Osteocyte (in vitro differentiated cells): ENCODE data around the gene DDC. TPM values are rescaled to one million over a fixed set of nuclear protein-coding genes. Genes with fewer than 3 reads are reported as not detected.

ENCODE experiments used
- DNase-seq: peaks from one replicate; pipeline ENCODE4 v3.0.0; 2021; ENCODE audit warnings: mixed read lengths; ENCODE audit not compliant: unreplicated experiment; ENCODE audit errors: extremely low spot score
- H3K27ac Mint-ChIP-seq: one replicate; pipeline ENCODE4 v1.8.0; 2021; ENCODE audit warnings: mild to moderate bottlenecking, mixed read lengths; ENCODE audit not compliant: unreplicated experiment
- H3K27me3 Mint-ChIP-seq: one replicate; pipeline ENCODE4 v1.8.0; 2021; ENCODE audit warnings: mixed read lengths; ENCODE audit not compliant: unreplicated experiment
- H3K36me3 Mint-ChIP-seq: one replicate; pipeline ENCODE4 v1.8.0; 2021; ENCODE audit warnings: mixed read lengths; ENCODE audit not compliant: unreplicated experiment
- H3K4me1 Mint-ChIP-seq: one replicate; pipeline ENCODE4 v1.8.0; 2021; ENCODE audit warnings: mixed read lengths; ENCODE audit not compliant: unreplicated experiment
- H3K4me3 Mint-ChIP-seq: one replicate; pipeline ENCODE4 v1.8.0; 2021; ENCODE audit warnings: mild to moderate bottlenecking, moderate library complexity, mixed read lengths; ENCODE audit not compliant: unreplicated experiment
- H3K9me3 Mint-ChIP-seq: one replicate; pipeline ENCODE4 v1.8.0; 2021; ENCODE audit warnings: mixed read lengths; ENCODE audit not compliant: unreplicated experiment
- total RNA-seq: library from RNA; stranded (reverse); gene quantifications from 2 replicates; pipeline ENCODE4 v1.2.1, GENCODE V29; 2021
- TF ChIP-seq, protein P1 (sequence below): fragments of 200-600 bp; sonication (generic); IDR thresholded peaks from 2 replicates; pipeline ENCODE4 v1.5.0; 2021; ENCODE audit warnings: antibody characterized with exemption, mild to moderate bottlenecking, moderate library complexity

DDC gene
- total RNA-seq, 1 donor from 2014 or later: not detected

DNA sequence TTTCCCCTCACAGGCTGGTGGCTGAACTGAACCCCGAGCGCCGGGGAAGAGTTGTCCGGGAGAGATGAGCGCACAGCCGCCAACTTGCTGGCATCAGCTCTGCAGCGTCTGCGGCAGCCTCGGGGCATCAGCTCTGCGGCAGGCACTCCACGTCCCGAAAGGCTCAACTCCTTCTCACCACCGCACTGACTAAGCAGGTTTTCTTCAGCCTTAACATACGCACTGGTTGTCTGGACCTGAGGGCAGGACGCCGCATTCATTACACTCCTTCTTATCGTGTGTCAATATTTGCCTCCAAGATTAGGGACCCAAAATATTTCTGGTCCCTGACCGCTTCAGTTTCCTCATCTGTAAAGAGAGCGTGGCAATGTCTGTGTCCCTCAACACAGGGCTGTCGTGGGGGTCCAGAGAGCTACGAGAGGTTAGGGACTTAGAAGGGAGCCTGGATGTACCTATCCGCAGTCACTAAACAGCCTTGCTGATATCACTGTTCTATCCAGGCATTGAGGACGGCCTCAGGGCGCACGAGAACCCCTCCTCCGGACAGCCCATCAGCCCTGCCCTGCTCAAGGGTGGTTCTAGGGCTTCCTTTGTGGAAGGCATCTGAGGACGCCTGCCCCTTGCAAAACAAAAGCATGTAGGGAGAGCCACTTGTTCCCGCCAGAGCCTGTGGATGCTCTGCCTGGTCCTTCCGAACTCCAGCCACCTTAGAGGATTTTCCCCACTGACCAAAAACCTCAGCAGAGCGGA lies 72.3 kb downstream of the DDC start:
- TF ChIP-seq, protein P1, sequence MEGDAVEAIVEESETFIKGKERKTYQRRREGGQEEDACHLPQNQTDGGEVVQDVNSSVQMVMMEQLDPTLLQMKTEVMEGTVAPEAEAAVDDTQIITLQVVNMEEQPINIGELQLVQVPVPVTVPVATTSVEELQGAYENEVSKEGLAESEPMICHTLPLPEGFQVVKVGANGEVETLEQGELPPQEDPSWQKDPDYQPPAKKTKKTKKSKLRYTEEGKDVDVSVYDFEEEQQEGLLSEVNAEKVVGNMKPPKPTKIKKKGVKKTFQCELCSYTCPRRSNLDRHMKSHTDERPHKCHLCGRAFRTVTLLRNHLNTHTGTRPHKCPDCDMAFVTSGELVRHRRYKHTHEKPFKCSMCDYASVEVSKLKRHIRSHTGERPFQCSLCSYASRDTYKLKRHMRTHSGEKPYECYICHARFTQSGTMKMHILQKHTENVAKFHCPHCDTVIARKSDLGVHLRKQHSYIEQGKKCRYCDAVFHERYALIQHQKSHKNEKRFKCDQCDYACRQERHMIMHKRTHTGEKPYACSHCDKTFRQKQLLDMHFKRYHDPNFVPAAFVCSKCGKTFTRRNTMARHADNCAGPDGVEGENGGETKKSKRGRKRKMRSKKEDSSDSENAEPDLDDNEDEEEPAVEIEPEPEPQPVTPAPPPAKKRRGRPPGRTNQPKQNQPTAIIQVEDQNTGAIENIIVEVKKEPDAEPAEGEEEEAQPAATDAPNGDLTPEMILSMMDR: no peak
- Mint-ChIP-seq H3K36me3 (no peaks in the 10 kb centered on the region), H3K4me1 (no peaks in the 10 kb centered on the region), H3K27ac (no peak overlapping the region), H3K27me3 (peaks cover 36% of the 10 kb centered on the region), H3K9me3 (no peaks in the 10 kb centered on the region), H3K4me3 (no peak overlapping the region)
- no peak for DNase-seq

DNA sequence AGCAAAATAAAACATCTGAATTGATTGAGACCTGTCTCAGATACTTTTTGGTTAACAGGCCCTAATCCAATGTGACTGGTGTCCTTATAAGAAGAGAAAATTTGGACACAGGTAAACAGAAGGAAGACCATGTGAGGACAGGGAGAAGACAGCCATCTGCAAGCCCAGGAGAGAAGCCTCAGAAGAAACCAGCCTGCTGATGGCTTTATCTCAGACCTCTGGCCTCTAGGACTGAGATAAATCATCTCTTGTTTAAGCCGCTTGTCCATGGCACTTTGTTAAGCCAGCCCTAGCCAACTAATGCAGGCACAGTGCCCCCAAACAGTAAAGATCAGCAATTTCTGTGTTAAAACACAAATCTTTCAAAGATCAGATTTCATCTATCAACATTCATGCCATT lies 73.3 kb downstream of the DDC start:
- no peaks in the 10 kb centered on the region for H3K36me3 Mint-ChIP-seq
- no peak overlapping the region for H3K27ac Mint-ChIP-seq
- H3K9me3 Mint-ChIP-seq: no peaks in the 10 kb centered on the region
- no peaks in the 10 kb centered on the region for H3K4me1 Mint-ChIP-seq
- H3K27me3 Mint-ChIP-seq: peaks cover 31% of the 10 kb centered on the region
- TF ChIP-seq, protein P1: no peak
- no peak overlapping the region for H3K4me3 Mint-ChIP-seq
- DNase-seq: no peak

DNA sequence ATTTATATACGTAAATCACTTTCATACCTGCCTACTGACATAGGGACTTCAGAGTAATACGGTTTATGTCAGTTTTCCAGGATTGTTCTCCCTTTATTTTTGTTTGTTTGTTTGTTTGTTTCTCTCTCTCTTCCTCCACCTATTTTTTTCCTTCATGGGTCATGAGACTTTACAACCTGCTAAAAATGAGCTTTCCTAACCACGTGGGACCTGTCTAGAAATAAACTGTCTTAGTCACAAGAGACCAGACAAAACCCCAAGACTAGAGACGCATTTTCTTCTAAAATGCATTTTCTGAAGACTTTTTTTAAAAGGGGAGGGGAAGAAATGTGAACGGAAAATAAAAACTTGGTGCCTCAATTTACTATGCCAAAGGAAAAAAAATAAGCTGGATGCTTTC lies 74.0 kb downstream of the DDC start:
- no peak for DNase-seq
- no peak overlapping the region for H3K27ac Mint-ChIP-seq
- TF ChIP-seq, protein P1: no peak
- no peak overlapping the region for H3K4me3 Mint-ChIP-seq
- H3K27me3 Mint-ChIP-seq: peaks cover 31% of the 10 kb centered on the region
- H3K36me3 Mint-ChIP-seq: no peaks in the 10 kb centered on the region
- no peaks in the 10 kb centered on the region for H3K4me1 Mint-ChIP-seq
- H3K9me3 Mint-ChIP-seq: no peaks in the 10 kb centered on the region

GRCh38 chr7:50488379-50488778 lies 76.8 kb downstream of the DDC start:
- Mint-ChIP-seq H3K27ac (no peak overlapping the region), H3K27me3 (peaks cover 42% of the 10 kb centered on the region), H3K4me1 (no peaks in the 10 kb centered on the region), H3K9me3 (no peaks in the 10 kb centered on the region), H3K36me3 (no peaks in the 10 kb centered on the region), H3K4me3 (no peak overlapping the region)
- TF ChIP-seq, protein P1: no peak
- DNase-seq: no peak

GRCh38 chr7:50486512-50486911 lies 78.7 kb downstream of the DDC start:
- H3K27me3 Mint-ChIP-seq: peaks cover 44% of the 10 kb centered on the region
- TF ChIP-seq, protein P1: no peak
- no peaks in the 10 kb centered on the region for H3K4me1 Mint-ChIP-seq
- H3K9me3 Mint-ChIP-seq: no peaks in the 10 kb centered on the region
- DNase-seq: no peak
- H3K36me3 Mint-ChIP-seq: no peaks in the 10 kb centered on the region
- no peak overlapping the region for H3K27ac Mint-ChIP-seq
- H3K4me3 Mint-ChIP-seq: no peak overlapping the region
